A673 (cell line): ENCODE data around the gene HSD11B2. TPM values are rescaled to one million over a fixed set of nuclear protein-coding genes. Genes with fewer than 3 reads are reported as not detected.
A peak's percentile ranks its signal among the peaks of the same experiment; 100 is the strongest.

Experiments
- BruUV-seq: library from RNA; stranded (reverse); fragments of 400-500 nt; replicated peaks from 2 replicates; lab custom pipeline; 2021; lab: Mats Ljungman, UMichigan
- CTCF ChIA-PET: fragments of 300-600 bp; sonication (Branson Sonifier 250); formaldehyde crosslinking; loops from one replicate; lab custom pipeline; 2022; ENCODE audit warnings: antibody characterized with exemption; lab: Charles Lee
- POLR2A ChIA-PET: fragments of 300-600 bp; sonication (Branson Sonifier 250); formaldehyde crosslinking; loops from one replicate; lab custom pipeline; 2022; ENCODE audit warnings: antibody characterized with exemption; ENCODE audit not compliant: low non-redundant PET; lab: Charles Lee
- DNase-seq: peaks from one replicate; pipeline ENCODE4 v3.0.0-alpha.2; 2015; ENCODE audit warnings: low spot score
- H3K27ac ChIP-seq: fragments of 200-600 bp; sonication (generic); 2 replicates; pipeline ENCODE4 v1.5.1; 2016; ENCODE audit warnings: mixed run types, low read depth, mild to moderate bottlenecking, mixed read lengths, antibody characterized with exemption, low read length; ENCODE audit not compliant: poor library complexity, severe bottlenecking
- H3K27me3 ChIP-seq: fragments of 200-600 bp; sonication (generic); replicated peaks from 2 replicates; pipeline ENCODE4 v1.6.1; 2017; ENCODE audit warnings: mixed run types, low read depth, mild to moderate bottlenecking, mixed read lengths, antibody characterized with exemption, low read length; ENCODE audit not compliant: insufficient read depth, poor library complexity
- H3K36me3 ChIP-seq: fragments of 200-600 bp; sonication (generic); 2 replicates; pipeline ENCODE4 v1.6.1; 2016; ENCODE audit warnings: mixed run types, mild to moderate bottlenecking, mixed read lengths, antibody characterized with exemption, low read length; ENCODE audit not compliant: insufficient read depth, poor library complexity, severe bottlenecking
- H3K4me1 ChIP-seq: fragments of 200-600 bp; sonication (generic); 2 replicates; pipeline ENCODE4 v1.6.1; 2017; ENCODE audit warnings: mixed run types, mild to moderate bottlenecking, mixed read lengths, antibody characterized with exemption, low read length; ENCODE audit not compliant: insufficient read depth, poor library complexity, severe bottlenecking
- H3K4me3 ChIP-seq: fragments of 200-600 bp; sonication (generic); 2 replicates; pipeline ENCODE4 v1.5.1; 2016; ENCODE audit warnings: low read depth, mixed run types, mild to moderate bottlenecking, mixed read lengths, low read length; ENCODE audit not compliant: poor library complexity, severe bottlenecking
- H3K9me3 ChIP-seq: fragments of 200-600 bp; sonication (generic); 2 replicates; pipeline ENCODE4 v1.6.1; 2016; ENCODE audit warnings: mixed run types, low read depth, mild to moderate bottlenecking, mixed read lengths, antibody characterized with exemption, low read length; ENCODE audit not compliant: poor library complexity, severe bottlenecking
- CTCF ChIP-seq: fragments of 300-800, 200-600 bp; sonication (generic); conservative IDR thresholded peaks from 2 replicates; pipeline ENCODE4 v1.5.1; 2017; ENCODE audit warnings: low read depth, mild to moderate bottlenecking, antibody characterized with exemption, low read length, moderate library complexity, mixed read lengths
- EZH2 ChIP-seq: fragments of 200-600 bp; sonication (generic); IDR thresholded peaks from 2 replicates; pipeline ENCODE4 v1.6.1; 2017; ENCODE audit warnings: borderline replicate concordance, low read depth, mild to moderate bottlenecking, mixed read lengths, antibody characterized with exemption, low read length; ENCODE audit not compliant: poor library complexity, severe bottlenecking
- intact Hi-C: fragments of 100-400 bp; cut with micrococcal nuclease; formaldehyde crosslinking; loops from one replicate; pipeline ENCODE4 v1.10.0; 2022; ENCODE audit not compliant: unreplicated experiment
- total RNA-seq: library from RNA; stranded (reverse); gene quantifications from 2 replicates; pipeline ENCODE4 v1.2.3, GENCODE V29; 2021

The HSD11B2 gene
- total RNA-seq, 1 experiment from 2014 or later, result 2.3 TPM

GRCh38 chr16:67429053-67429798, 1.7 kb upstream of the HSD11B2 start:
- no peaks in the 10 kb centered on the region for H3K9me3 ChIP-seq
- H3K4me3 ChIP-seq, result no peak overlapping the region
- no TSS peak for BruUV-seq
- CTCF ChIA-PET, result interaction anchor here (0.5 to 1.6 kb wide), 2 partner anchors 34 to 36 kb away, joined by 3 to 8 read pairs; no protein-coding TSS in a partner anchor
- TF ChIP-seq EZH2, result no peak
- no peak overlapping the region for H3K27ac ChIP-seq
- peaks cover 19% of the 10 kb centered on the region for H3K4me1 ChIP-seq
- intact Hi-C loops, result loop anchor here (5.0 kb wide), 1 partner anchor 38 kb away; no protein-coding TSS in a partner anchor
- POLR2A ChIA-PET, result no interaction called here
- H3K27me3 ChIP-seq, result peaks cover 3% of the 10 kb centered on the region
- no peak for DNase-seq
- H3K36me3 ChIP-seq, result no peaks in the 10 kb centered on the region

- no TSS peak for BruUV-seq
- Histone ChIP-seq H3K9me3 (no peaks in the 10 kb centered on the region), H3K36me3 (no peaks in the 10 kb centered on the region), H3K27me3 (peaks cover 3% of the 10 kb centered on the region), H3K4me1 (peaks cover 12% of the 10 kb centered on the region), H3K4me3 (peak overlapping the region; percentile 52), H3K27ac (no peak overlapping the region)
- TF ChIP-seq CTCF, result no peak
- no peak for TF ChIP-seq EZH2
- no peak for DNase-seq
- intact Hi-C loops, result loop anchor here (5.0 kb wide), 1 partner anchor 37 kb away; no protein-coding TSS in a partner anchor
- ChIA-PET POLR2A (no interaction called here), CTCF (no interaction called here)
Measured at GRCh38 chr16:67429799-67430503, 970 bp upstream of the HSD11B2 start.

GRCh38 chr16:67430504-67430976, 381 bp upstream of the HSD11B2 start:
- peak; percentile 38 for DNase-seq
- TF ChIP-seq CTCF, result no peak
- no peak for TF ChIP-seq EZH2
- Histone ChIP-seq H3K9me3 (no peaks in the 10 kb centered on the region), H3K36me3 (no peaks in the 10 kb centered on the region), H3K27me3 (peaks cover 3% of the 10 kb centered on the region), H3K27ac (no peak overlapping the region), H3K4me1 (peaks cover 6% of the 10 kb centered on the region), H3K4me3 (peak overlapping the region; percentile 52)
- CTCF ChIA-PET, result interaction anchor here (0.6 to 1.0 kb wide), 5 partner anchors 8 to 687 kb away, joined by 3 to 10 read pairs (median 8); no protein-coding TSS in a partner anchor
- intact Hi-C loops, result no loop called here
- POLR2A ChIA-PET, result no interaction called here
- BruUV-seq, result no TSS peak
